Astrocyte of the cerebellum (primary cell): Measurements from ENCODE around the gene GPR27.

Source experiments
- DNase-seq: peaks from one replicate; pipeline ENCODE4 v3.0.0-alpha.2; 2011; ENCODE audit warnings: low read depth
- H3K4me3 ChIP-seq: 2 replicates; pipeline ENCODE4 v1.5.1; 2011; ENCODE audit warnings: mild to moderate bottlenecking, low read depth, low read length, moderate library complexity
- CTCF ChIP-seq: IDR thresholded peaks from 2 replicates; pipeline ENCODE4 v1.5.1; 2012; ENCODE audit warnings: low read length, low read depth, moderate library complexity, mild to moderate bottlenecking; ENCODE audit errors: missing control alignments
- in situ Hi-C: cut with HindIII; loops from 2 replicates; pipeline ENCODE4 v1.10.0; 2017; ENCODE audit warnings: low sequenced_read_pairs

GPR27 gene

GRCh38 chr3:71751602-71752001 is 2.1 kb upstream of the GPR27 start:
- no peak overlapping the region for H3K4me3 ChIP-seq
- in situ Hi-C loops: no loop called here
- DNase-seq: no peak
- no peak for TF ChIP-seq CTCF

- no peak for DNase-seq
- TF ChIP-seq CTCF: no peak
- H3K4me3 ChIP-seq: peak overlapping the region; percentile 29
- in situ Hi-C loops: no loop called here
Measured at GRCh38 chr3:71752831-71753700, 589 bp upstream of the GPR27 start.

- TF ChIP-seq CTCF: no peak
- no peak overlapping the region for H3K4me3 ChIP-seq
- in situ Hi-C loops: no loop called here
- no peak for DNase-seq
Measured at GRCh38 chr3:71754610-71755253, 1.1 kb downstream of the GPR27 start.

- DNase-seq: no peak
- no peak overlapping the region for H3K4me3 ChIP-seq
- no peak for TF ChIP-seq CTCF
- in situ Hi-C loops: no loop called here
Measured at GRCh38 chr3:71758091-71758490, 4.4 kb downstream of the GPR27 start.

GRCh38 chr3:71759401-71759800 is 5.7 kb downstream of the GPR27 start:
- H3K4me3 ChIP-seq: no peak overlapping the region
- no peak for TF ChIP-seq CTCF
- no peak for DNase-seq
- in situ Hi-C loops: no loop called here

- TF ChIP-seq CTCF: no peak
Measured at GRCh38 chr3:71760140-71760539, 6.5 kb downstream of the GPR27 start.

More at GRCh38 chr3:71760140-71760539, 6.5 kb downstream of the GPR27 start:
- in situ Hi-C loops: loop anchor here (5.0 kb wide), 1 partner anchor 67 kb away; no protein-coding TSS in a partner anchor
- H3K4me3 ChIP-seq: no peak overlapping the region
- no peak for DNase-seq
